ENCODE results near the gene HS6ST2.

HS6ST2 gene

DNA sequence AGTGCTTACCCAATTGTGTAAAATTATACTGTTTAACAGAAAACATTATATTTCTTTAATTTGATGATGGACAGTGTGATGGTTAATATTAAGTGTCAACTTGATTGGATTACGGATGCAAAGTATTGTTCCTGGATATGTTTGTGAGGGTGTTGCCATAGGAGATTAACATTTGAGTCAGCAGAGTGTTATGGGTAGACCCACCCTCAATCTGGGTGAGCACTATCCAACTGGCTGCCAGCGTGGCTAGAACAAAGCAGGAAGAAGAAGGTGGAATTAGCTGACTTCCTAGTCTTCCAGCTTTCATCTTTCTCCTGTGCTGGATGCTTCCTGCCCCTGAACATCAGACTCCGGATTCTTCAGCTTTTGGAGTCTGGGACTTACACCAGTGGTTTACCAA lies 42.1 kb downstream of the HS6ST2 start:
- H3F3A ChIP-seq (ENCODE audit: insufficient read depth, low read length) = no peaks in the 10 kb centered on the region
- H4K20me1 ChIP-seq (ENCODE audit: insufficient read depth, low read length) = no peaks in the 10 kb centered on the region
- no peak overlapping the region for H3K27ac ChIP-seq (ENCODE audit: low read depth, low read length, poor library complexity, severe bottlenecking)
- no peak overlapping the region for H3K4me2 ChIP-seq (ENCODE audit: low read length)
- H3K4me1 ChIP-seq (ENCODE audit: insufficient read depth, low read length, severe bottlenecking) = no peaks in the 10 kb centered on the region
- no peaks in the 10 kb centered on the region for H3K27me3 ChIP-seq (ENCODE audit: insufficient read depth, low read length)
- TF ChIP-seq, protein P1, sequence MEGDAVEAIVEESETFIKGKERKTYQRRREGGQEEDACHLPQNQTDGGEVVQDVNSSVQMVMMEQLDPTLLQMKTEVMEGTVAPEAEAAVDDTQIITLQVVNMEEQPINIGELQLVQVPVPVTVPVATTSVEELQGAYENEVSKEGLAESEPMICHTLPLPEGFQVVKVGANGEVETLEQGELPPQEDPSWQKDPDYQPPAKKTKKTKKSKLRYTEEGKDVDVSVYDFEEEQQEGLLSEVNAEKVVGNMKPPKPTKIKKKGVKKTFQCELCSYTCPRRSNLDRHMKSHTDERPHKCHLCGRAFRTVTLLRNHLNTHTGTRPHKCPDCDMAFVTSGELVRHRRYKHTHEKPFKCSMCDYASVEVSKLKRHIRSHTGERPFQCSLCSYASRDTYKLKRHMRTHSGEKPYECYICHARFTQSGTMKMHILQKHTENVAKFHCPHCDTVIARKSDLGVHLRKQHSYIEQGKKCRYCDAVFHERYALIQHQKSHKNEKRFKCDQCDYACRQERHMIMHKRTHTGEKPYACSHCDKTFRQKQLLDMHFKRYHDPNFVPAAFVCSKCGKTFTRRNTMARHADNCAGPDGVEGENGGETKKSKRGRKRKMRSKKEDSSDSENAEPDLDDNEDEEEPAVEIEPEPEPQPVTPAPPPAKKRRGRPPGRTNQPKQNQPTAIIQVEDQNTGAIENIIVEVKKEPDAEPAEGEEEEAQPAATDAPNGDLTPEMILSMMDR (IDR thresholded peaks at IDR 0.05; ENCODE audit: low read length) = no peak
- no peak for TF ChIP-seq EZH2 (IDR thresholded peaks at IDR 0.05; ENCODE audit: borderline replicate concordance, low read length)
- no peak overlapping the region for H3K9ac ChIP-seq (ENCODE audit: low read length)
- no peaks in the 10 kb centered on the region for H3K9me2 ChIP-seq (ENCODE audit: low read depth, low read length)
- no peak overlapping the region for H2AFZ ChIP-seq (ENCODE audit: low read length)
- H3K4me3 ChIP-seq (ENCODE audit: low read depth, low read length, poor library complexity, severe bottlenecking) = no peak overlapping the region
- no peaks in the 10 kb centered on the region for H3K36me3 ChIP-seq (ENCODE audit: insufficient read depth, low read length)
- H3K79me2 ChIP-seq (ENCODE audit: insufficient read depth, low read length) = no peaks in the 10 kb centered on the region
- H3K9me3 ChIP-seq (ENCODE audit: low read length) = no peaks in the 10 kb centered on the region

DNA sequence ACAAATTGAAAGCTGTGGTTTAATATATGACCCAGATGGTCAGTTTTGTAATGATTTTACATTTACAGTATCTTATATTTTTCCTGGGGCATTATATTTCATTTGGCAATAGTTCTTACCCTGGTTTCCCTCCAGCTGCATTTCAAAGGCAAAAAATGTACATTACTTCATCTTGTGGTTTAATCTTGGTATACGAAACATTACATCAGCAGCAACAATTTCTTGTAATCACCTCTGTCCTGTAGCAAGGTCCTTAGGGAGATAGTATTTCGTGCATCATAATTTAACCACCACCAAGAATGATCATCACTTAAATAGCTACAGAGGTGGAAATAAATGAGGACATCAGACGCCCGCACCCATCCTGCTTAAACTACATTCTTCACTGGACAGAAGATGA lies 48.8 kb downstream of the HS6ST2 start:
- H3K27ac ChIP-seq (ENCODE audit: low read depth, low read length, poor library complexity, severe bottlenecking) = no peak overlapping the region
- no peaks in the 10 kb centered on the region for H3K9me2 ChIP-seq (ENCODE audit: low read depth, low read length)
- H3F3A ChIP-seq (ENCODE audit: insufficient read depth, low read length) = no peaks in the 10 kb centered on the region
- no peaks in the 10 kb centered on the region for H3K79me2 ChIP-seq (ENCODE audit: insufficient read depth, low read length)
- H3K4me3 ChIP-seq (ENCODE audit: low read depth, low read length, poor library complexity, severe bottlenecking) = no peak overlapping the region
- no peak overlapping the region for H2AFZ ChIP-seq (ENCODE audit: low read length)
- no peaks in the 10 kb centered on the region for H3K9me3 ChIP-seq (ENCODE audit: low read length)
- H3K36me3 ChIP-seq (ENCODE audit: insufficient read depth, low read length) = no peaks in the 10 kb centered on the region
- no peak for TF ChIP-seq EZH2 (IDR thresholded peaks at IDR 0.05; ENCODE audit: borderline replicate concordance, low read length)
- TF ChIP-seq, protein P1 (IDR thresholded peaks at IDR 0.05; ENCODE audit: low read length) = no peak
- H4K20me1 ChIP-seq (ENCODE audit: insufficient read depth, low read length) = no peaks in the 10 kb centered on the region
- H3K9ac ChIP-seq (ENCODE audit: low read length) = no peak overlapping the region
- no peaks in the 10 kb centered on the region for H3K27me3 ChIP-seq (ENCODE audit: insufficient read depth, low read length)
- H3K4me1 ChIP-seq (ENCODE audit: insufficient read depth, low read length, severe bottlenecking) = no peaks in the 10 kb centered on the region
- no peak overlapping the region for H3K4me2 ChIP-seq (ENCODE audit: low read length)

DNA sequence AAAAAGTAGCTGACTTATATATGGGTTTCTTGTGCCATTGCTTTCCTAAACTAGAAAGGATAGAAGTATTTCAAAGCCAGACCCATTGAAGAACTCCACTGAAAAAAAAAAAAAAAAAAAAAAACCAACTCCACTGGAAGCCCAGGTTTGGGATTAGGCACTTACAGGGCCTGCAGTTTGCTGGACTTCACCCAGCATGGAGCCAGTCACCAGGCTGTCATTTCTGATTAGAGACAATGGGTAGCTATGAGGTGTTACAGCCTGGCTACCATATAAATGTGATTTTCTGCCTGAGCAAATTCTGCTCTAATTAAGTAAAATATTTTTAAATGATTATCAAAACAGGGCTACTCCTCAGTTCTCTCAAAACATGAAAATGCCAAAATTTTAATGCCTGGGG lies 49.5 kb downstream of the HS6ST2 start:
- Histone ChIP-seq H3K36me3 (ENCODE audit: insufficient read depth, low read length) (no peaks in the 10 kb centered on the region), H3K4me2 (ENCODE audit: low read length) (no peak overlapping the region), H3K4me3 (ENCODE audit: low read depth, low read length, poor library complexity, severe bottlenecking) (no peak overlapping the region), H3K9me2 (ENCODE audit: low read depth, low read length) (no peaks in the 10 kb centered on the region), H3F3A (ENCODE audit: insufficient read depth, low read length) (no peaks in the 10 kb centered on the region), H3K79me2 (ENCODE audit: insufficient read depth, low read length) (no peaks in the 10 kb centered on the region), H2AFZ (ENCODE audit: low read length) (no peak overlapping the region), H3K9me3 (ENCODE audit: low read length) (no peaks in the 10 kb centered on the region), H3K27ac (ENCODE audit: low read depth, low read length, poor library complexity, severe bottlenecking) (no peak overlapping the region), H3K4me1 (ENCODE audit: insufficient read depth, low read length, severe bottlenecking) (no peaks in the 10 kb centered on the region), H4K20me1 (ENCODE audit: insufficient read depth, low read length) (no peaks in the 10 kb centered on the region), H3K27me3 (ENCODE audit: insufficient read depth, low read length) (no peaks in the 10 kb centered on the region), H3K9ac (ENCODE audit: low read length) (no peak overlapping the region)
- TF ChIP-seq EZH2 (IDR thresholded peaks at IDR 0.05; ENCODE audit: borderline replicate concordance, low read length) = no peak
- TF ChIP-seq, protein P1 (IDR thresholded peaks at IDR 0.05; ENCODE audit: low read length) = no peak
